ENCODE data around the gene PAK1IP1.
"Not testable (repeated sequence)": the region's sequence is repeated elsewhere in the genome, so short reads cannot be mapped to it uniquely, and the experiment has no call there.

The PAK1IP1 gene

GRCh38 chr6:10662742-10663141, 32.0 kb upstream of the PAK1IP1 start:
- POLR2A ChIA-PET (ENCODE audit: low non-redundant PET): no interaction called here
- CTCF ChIA-PET: no interaction called here
- no peak for DNase-seq (ENCODE audit: low spot score)
- no peak for TF ChIP-seq CTCF (conservative IDR thresholded peaks at IDR 0.05; ENCODE audit: low read depth)
- no peak overlapping the region for H3K27ac ChIP-seq

- DNase-seq (ENCODE audit: low spot score); H3K27ac ChIP-seq; CTCF ChIA-PET; POLR2A ChIA-PET (ENCODE audit: low non-redundant PET): not testable (repeated sequence)
Observed at GRCh38 chr6:10665595-10665994, 29.2 kb upstream of the PAK1IP1 start.

- CTCF ChIA-PET: no interaction called here
- DNase-seq (ENCODE audit: low spot score): no peak
Observed at GRCh38 chr6:10668126-10668917, 26.4 kb upstream of the PAK1IP1 start.

DNA sequence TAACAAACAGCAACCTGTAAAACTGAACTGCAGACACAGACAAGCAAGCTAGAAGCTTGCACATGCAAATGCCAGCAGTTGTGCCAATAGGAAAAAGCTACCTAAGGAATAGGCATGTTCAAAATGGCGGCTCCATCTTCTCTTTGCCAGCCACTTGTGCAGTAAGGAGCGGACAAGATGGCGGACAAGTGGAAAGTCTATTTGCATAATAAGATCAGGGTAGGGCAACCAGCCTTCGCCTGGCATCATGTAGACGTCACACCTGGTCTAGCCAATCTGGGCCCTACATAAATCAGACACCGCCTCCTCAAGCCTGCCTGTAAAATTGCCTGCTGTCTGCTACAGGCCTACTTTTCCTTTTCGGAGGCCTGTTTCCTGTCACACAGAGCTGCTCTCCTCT, 18.4 kb upstream of the PAK1IP1 start:
- no peak for DNase-seq (ENCODE audit: low spot score)
- no peak for TF ChIP-seq CTCF (conservative IDR thresholded peaks at IDR 0.05; ENCODE audit: low read depth)
- ChIA-PET POLR2A (ENCODE audit: low non-redundant PET) (no interaction called here), CTCF (no interaction called here)
- H3K27ac ChIP-seq: no peak overlapping the region

More at GRCh38 chr6:10668126-10668917, 26.4 kb upstream of the PAK1IP1 start:
- POLR2A ChIA-PET (ENCODE audit: low non-redundant PET): no interaction called here
- no peak overlapping the region for H3K27ac ChIP-seq
- no peak for TF ChIP-seq CTCF (conservative IDR thresholded peaks at IDR 0.05; ENCODE audit: low read depth)

- no peak for TF ChIP-seq CTCF (conservative IDR thresholded peaks at IDR 0.05; ENCODE audit: low read depth)
- H3K27ac ChIP-seq: no peak overlapping the region
- ChIA-PET CTCF (no interaction called here), POLR2A (ENCODE audit: low non-redundant PET) (no interaction called here)
- no peak for DNase-seq (ENCODE audit: low spot score)
Observed at GRCh38 chr6:10678456-10678855, 16.3 kb upstream of the PAK1IP1 start.

DNA sequence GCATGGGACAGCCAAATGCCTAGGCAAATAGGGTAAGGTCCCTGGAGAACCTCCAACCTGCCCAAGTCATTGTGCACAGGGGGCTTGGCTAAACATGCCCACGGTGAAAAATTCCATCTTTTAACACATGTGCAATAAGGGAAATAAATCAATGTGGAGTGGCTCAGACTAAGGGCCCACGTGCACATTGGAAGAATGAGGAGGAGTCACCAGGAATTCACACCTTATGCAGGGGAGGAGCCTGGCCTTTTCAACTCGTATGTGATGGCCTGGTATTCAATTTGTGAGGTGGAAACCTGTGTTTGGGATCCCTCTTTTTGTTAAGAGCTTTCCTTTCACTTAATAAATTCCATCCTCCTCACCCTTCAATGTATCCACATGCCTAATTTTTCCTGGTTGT, 13.0 kb upstream of the PAK1IP1 start:
- CTCF ChIA-PET: no interaction called here
- H3K27ac ChIP-seq: no peak overlapping the region
- POLR2A ChIA-PET (ENCODE audit: low non-redundant PET): no interaction called here
- no peak for DNase-seq (ENCODE audit: low spot score)
- TF ChIP-seq CTCF (conservative IDR thresholded peaks at IDR 0.05; ENCODE audit: low read depth): no peak

- ChIA-PET CTCF (interaction anchor here (0.8 kb wide), 1 partner anchor 216 kb away, joined by 5 read pairs; no protein-coding TSS in a partner anchor), POLR2A (ENCODE audit: low non-redundant PET) (no interaction called here)
- no peak for TF ChIP-seq CTCF (conservative IDR thresholded peaks at IDR 0.05; ENCODE audit: low read depth)
- H3K27ac ChIP-seq: no peak overlapping the region
- no peak for DNase-seq (ENCODE audit: low spot score)
Observed at GRCh38 chr6:10682355-10682988, 12.3 kb upstream of the PAK1IP1 start.
